K562 (cell line): ENCODE data around the gene BCKDHB. TPM values are rescaled to one million over a fixed set of nuclear protein-coding genes. Genes with fewer than 3 reads are reported as not detected.

Source experiments
- ATAC-seq: fragments of 200-7000 bp; cut with Tn5 transposase; 3 replicates; pipeline ENCODE4 v1.9.1; 2020; ENCODE audit warnings: moderate library complexity
- BruUV-seq: library from RNA; stranded (reverse); fragments of 400-500 nt; replicated peaks from 2 replicates; lab custom pipeline; 2021; lab: Mats Ljungman, UMichigan
- CTCF ChIA-PET: fragments of 300-600 bp; formaldehyde crosslinking; extraction: SDS; loops from one replicate; lab custom pipeline; 2021; ENCODE audit warnings: low intra/inter-chr PET ratio; lab: Yijun Ruan, JAX
- POLR2A ChIA-PET: fragments of 300-600, 350-650 bp; sonication (Branson Sonifier 250); formaldehyde crosslinking; extraction: SDS; loops from one replicate; lab custom pipeline; 2021; ENCODE audit warnings: antibody characterized with exemption, inconsistent platforms; lab: Yijun Ruan, JAX
- DNase-seq, 4 experiments: peaks; one replicate each; pipeline versions ENCODE4 v3.0.0 to v3.0.0-alpha.2; 2011 to 2018; ENCODE audit warnings: low spot score in 3 of 4, mixed read lengths in 3 of 4; ENCODE audit errors: extremely low read depth in 1 of 4
- FAIRE-seq: peaks from 2 replicates; lab custom pipeline; 2011; peaks lifted over from hg19 to GRCh38; lab: Jason Lieb, UNC
- H2AFZ ChIP-seq: 2 replicates; pipeline ENCODE4 v1.6.0; 2011; ENCODE audit warnings: low read depth, low read length, control low read depth, inconsistent platforms
- H3K27ac ChIP-seq: fragments of 200-600 bp; 3 replicates; pipeline ENCODE4 v1.8.0; 2011; ENCODE audit warnings: low read depth, mild to moderate bottlenecking, control low read depth, inconsistent platforms, low read length, moderate library complexity, mixed read lengths; ENCODE audit errors: extremely low read depth
- H3K27me3 ChIP-seq, 2 experiments: fragments of 300-600 bp in 1 of 2; 2 replicates in 1 of 2; 3 replicates in 1 of 2; pipeline versions ENCODE4 v1.6.0 to v1.8.0; 2011; ENCODE audit warnings: inconsistent platforms in 2 of 2, low read length in 2 of 2, mild to moderate bottlenecking in 1 of 2, mixed read lengths in 1 of 2, moderate library complexity in 1 of 2; ENCODE audit not compliant: control insufficient read depth in 2 of 2, insufficient read depth in 2 of 2
- H3K36me3 ChIP-seq: fragments of 300-600 bp; 3 replicates; pipeline ENCODE4 v1.8.0; 2011; ENCODE audit warnings: mild to moderate bottlenecking, low read length, inconsistent platforms; ENCODE audit not compliant: control insufficient read depth, insufficient read depth
- H3K4me1 ChIP-seq, 2 experiments: fragments of 200-600 bp in 1 of 2; replicated peaks in 1 of 2; 2 replicates in 1 of 2; 3 replicates in 1 of 2; pipeline versions ENCODE4 v1.5.1 to v1.8.0; 2011; ENCODE audit warnings: inconsistent platforms in 2 of 2, low read length in 2 of 2, mild to moderate bottlenecking in 1 of 2, mixed read lengths in 1 of 2, moderate library complexity in 1 of 2; ENCODE audit not compliant: control insufficient read depth in 2 of 2, insufficient read depth in 2 of 2
- H3K4me2 ChIP-seq: 2 replicates; pipeline ENCODE4 v1.6.1; 2011; ENCODE audit warnings: low read length, control low read depth, inconsistent platforms, mixed read lengths; ENCODE audit not compliant: insufficient read depth
- H3K4me3 ChIP-seq: fragments of 200-600 bp; sonication (generic), shearing (Covaris generic); 2 replicates; pipeline ENCODE4 v1.5.1; 2016; ENCODE audit warnings: control low read depth, inconsistent platforms
- H3K79me2 ChIP-seq: fragments of 200-600 bp; 3 replicates; pipeline ENCODE4 v1.8.0; 2011; ENCODE audit warnings: low read length, inconsistent platforms; ENCODE audit not compliant: control insufficient read depth, insufficient read depth
- H3K9ac ChIP-seq, 2 experiments: 2 replicates each; pipeline versions ENCODE4 v1.6.0 to v1.6.1; 2011; ENCODE audit warnings: low read depth in 2 of 2, low read length in 2 of 2, control low read depth in 1 of 2, inconsistent platforms in 1 of 2, mild to moderate bottlenecking in 1 of 2, mixed read lengths in 1 of 2; ENCODE audit not compliant: insufficient read depth in 1 of 2
- H3K9me1 ChIP-seq: one replicate; pipeline ENCODE4 v1.6.0; 2011; ENCODE audit warnings: inconsistent platforms, mild to moderate bottlenecking, low read length, moderate library complexity; ENCODE audit not compliant: control insufficient read depth, insufficient read depth
- H3K9me3 ChIP-seq: replicated peaks from 2 replicates; pipeline ENCODE4 v1.5.1; 2011; ENCODE audit warnings: low read depth, low read length, inconsistent platforms; ENCODE audit not compliant: control insufficient read depth, insufficient read depth
- H4K20me1 ChIP-seq: replicated peaks from 2 replicates; pipeline ENCODE4 v1.6.1; 2011; ENCODE audit warnings: low read length, inconsistent platforms, mixed read lengths; ENCODE audit not compliant: control insufficient read depth, insufficient read depth
- DNMT1 ChIP-seq: fragments of 450-650 bp; IDR thresholded peaks from 2 replicates; pipeline ENCODE4 v1.6.1; 2016; ENCODE audit warnings: antibody characterized with exemption, mild to moderate bottlenecking
- EWSR1 ChIP-seq: fragments of 450-650 bp; IDR thresholded peaks from 2 replicates; pipeline ENCODE4 v1.6.1; 2018; ENCODE audit warnings: borderline replicate concordance, mild to moderate bottlenecking, low read depth, moderate library complexity; ENCODE audit not compliant: partially characterized antibody
- KAT7 ChIP-seq: sonication (generic); formaldehyde crosslinking; IDR thresholded peaks from 2 replicates; pipeline ENCODE4 v1.8.0; 2022; ENCODE audit warnings: missing genetic modification reagents, mild to moderate bottlenecking, borderline replicate concordance
- KLF10 ChIP-seq: fragments of 250-450 bp; sonication (Bioruptor Pico); IDR thresholded peaks from 2 replicates; pipeline ENCODE4 v1.6.1; 2021; ENCODE audit warnings: matching md5 sums
- NR2C1 ChIP-seq, 2 experiments: fragments of 450-650 bp; IDR thresholded peaks; 2 replicates each; pipeline ENCODE4 v1.6.1; 2017; ENCODE audit warnings: mild to moderate bottlenecking in 2 of 2, antibody characterized with exemption in 1 of 2, inconsistent platforms in 1 of 2, missing compliant biosample characterization in 1 of 2, missing genetic modification characterization in 1 of 2
- PHF21A ChIP-seq: fragments of 450-650 bp; IDR thresholded peaks from 2 replicates; pipeline ENCODE4 v1.6.1; 2017; ENCODE audit warnings: low read depth, borderline replicate concordance
- POLR3A ChIP-seq: IDR thresholded peaks from 2 replicates; pipeline ENCODE4 v1.6.1; 2011; ENCODE audit warnings: borderline replicate concordance, mild to moderate bottlenecking, moderate library complexity; ENCODE audit not compliant: insufficient read length, insufficient read depth; ENCODE audit errors: extremely low read depth
- POU5F1 ChIP-seq: fragments of 150-350 bp; IDR thresholded peaks from 2 replicates; pipeline ENCODE4 v1.6.1; 2014; ENCODE audit warnings: borderline replicate concordance, low read length, low read depth, mild to moderate bottlenecking; ENCODE audit not compliant: partially characterized antibody
- RCOR1 ChIP-seq, 2 experiments: IDR thresholded peaks; 2 replicates each; pipeline ENCODE4 v1.6.1; 2012; ENCODE audit warnings: low read depth in 2 of 2, low read length in 2 of 2, borderline replicate concordance in 1 of 2, improper control_type of control experiment in 1 of 2
- SIRT6 ChIP-seq: IDR thresholded peaks from one replicate; pipeline ENCODE4 v1.6.1; 2012; ENCODE audit warnings: low read depth, mild to moderate bottlenecking, control low read depth, inconsistent platforms, low read length, moderate library complexity
- SRSF3 ChIP-seq: fragments of 200-400 bp; formaldehyde crosslinking; IDR thresholded peaks from 2 replicates; pipeline ENCODE4 v1.6.1; 2016; ENCODE audit warnings: mild to moderate bottlenecking, low read length, moderate library complexity; ENCODE audit not compliant: insufficient read depth
- XRCC4 ChIP-seq: IDR thresholded peaks from one replicate; pipeline ENCODE4 v1.6.1; 2011; ENCODE audit not compliant: insufficient read depth, insufficient read length; ENCODE audit errors: extremely low read depth
- ZFP1 ChIP-seq: fragments of 450-650 bp; formaldehyde crosslinking; IDR thresholded peaks from 2 replicates; pipeline ENCODE4 v1.4.0; 2020; ENCODE audit warnings: mild to moderate bottlenecking, mixed read lengths
- ZNF140 ChIP-seq: fragments of 250-450 bp; sonication (Bioruptor Pico); IDR thresholded peaks from 2 replicates; pipeline ENCODE4 v1.8.0; 2021; ENCODE audit warnings: moderate library complexity, mild to moderate bottlenecking, inconsistent platforms
- ZNF263 ChIP-seq: sonication (generic); formaldehyde crosslinking; IDR thresholded peaks from 2 replicates; pipeline ENCODE4 v1.8.0; 2022; ENCODE audit warnings: mild to moderate bottlenecking, missing genetic modification reagents, borderline replicate concordance
- WGBS: fragments of 100-300 bp; shearing (Covaris generic); methylation state at CpG from one replicate; pipeline ENCODE4 v1.1.6; 2016; ENCODE audit warnings: low coverage, mixed read lengths; ENCODE audit not compliant: insufficient coverage; ENCODE audit errors: missing lambda C conversion rate; 5-methylcytosine and 5-hydroxymethylcytosine counted together
- in situ Hi-C: fragments of 300-500 bp; cut with MboI; formaldehyde crosslinking; loops from 4 replicates; pipeline ENCODE4 v1.15.0; 2018; ENCODE audit warnings: inconsistent platforms, mixed read lengths
- intact Hi-C: fragments of 100-400 bp; cut with micrococcal nuclease; formaldehyde crosslinking; loops from 2 replicates; pipeline ENCODE4 v1.14.2; 2022
- polyA plus RNA-seq, 8 experiments: library from polyadenylated mRNA; depleted of rRNA in 4 of 8; stranded (reverse) in 5 of 8; unstranded in 3 of 8; fragments of >200 nt; fragmentation: Nextera tagmentation in 2 of 8; fragmentation: Illumina TruSeq in 1 of 8; extraction: Ambion mirVana in 2 of 8; extraction: Trizol in 1 of 8; gene quantifications; 2 replicates each; pipeline versions ENCODE4 v1.2.1 to v1.2.3, GENCODE V29; 2011 to 2014; ENCODE audit warnings: inconsistent platforms in 1 of 8, missing spikeins in 1 of 8
- total RNA-seq, 7 experiments: library from RNA; depleted of rRNA in 6 of 7; stranded (reverse); fragments of >200 nt in 6 of 7; fragmentation: Illumina TruSeq in 2 of 7; extraction: Trizol in 2 of 7; gene quantifications; 2 replicates each; pipeline versions ENCODE4 v1.2.1 to v1.2.3, GENCODE V29; 2011 to 2021; ENCODE audit warnings: low replicate concordance in 1 of 7
- TF ChIP-seq, protein P1 (sequence below): IDR thresholded peaks from 2 replicates; pipeline ENCODE4 v1.6.1; 2014; ENCODE audit warnings: antibody characterized with exemption
- TF ChIP-seq, protein P2 (sequence below), 2 experiments: fragments of 450-650 bp in 1 of 2; sonication (generic) in 1 of 2; formaldehyde crosslinking in 1 of 2; IDR thresholded peaks in 1 of 2; conservative IDR thresholded peaks in 1 of 2; 2 replicates each; pipeline versions ENCODE4 v1.6.1 to v1.8.1; 2016 to 2023; ENCODE audit warnings: mild to moderate bottlenecking in 2 of 2, moderate library complexity in 2 of 2, inconsistent platforms in 1 of 2, missing genetic modification reagents in 1 of 2
- TF ChIP-seq, protein P3 (sequence below): fragments of 450-650 bp; IDR thresholded peaks from 2 replicates; pipeline ENCODE4 v1.6.1; 2016; ENCODE audit warnings: mild to moderate bottlenecking

BCKDHB gene
- total and polyA plus RNA-seq, 9 of the 15 experiments (the other 6 are each of a cell fraction or from before 2014, with no cell fraction given) = 4.1 to 23.7 (median 7.5) TPM

DNA sequence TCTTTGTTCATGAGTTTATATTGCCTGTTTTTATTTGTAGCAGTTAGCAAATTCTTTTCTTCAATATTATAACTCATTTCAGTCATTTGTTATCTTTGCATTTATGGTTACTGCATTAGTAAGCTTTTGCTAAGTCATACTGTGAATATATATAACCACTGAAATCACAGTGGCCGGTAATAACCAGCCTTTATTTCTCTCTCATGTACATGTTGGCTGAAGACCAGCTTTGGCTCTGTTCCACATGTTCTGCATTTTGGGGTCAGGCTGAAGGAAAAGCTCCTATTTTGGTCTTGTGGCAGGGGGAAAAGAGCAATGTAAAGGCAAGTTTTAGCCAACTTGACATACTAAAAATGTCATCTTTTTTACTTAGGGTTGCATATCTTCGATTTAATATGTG lies 276.3 kb downstream of the BCKDHB start:
- POLR2A ChIA-PET = no interaction called here

More for the DNA sequence above, 276.3 kb downstream of the BCKDHB start:
- no peaks in the 10 kb centered on the region for H3K36me3 ChIP-seq
- H3K4me2 ChIP-seq = no peak overlapping the region
- H3K79me2 ChIP-seq = no peaks in the 10 kb centered on the region
- no peak overlapping the region for H3K9ac ChIP-seq
- TF ChIP-seq KLF10 = no peak
- TF ChIP-seq SIRT6 = no peak
- TF ChIP-seq POU5F1 = no peak
- TF ChIP-seq ZNF263 (CRISPR knock-in tag) = no peak
- no peak for TF ChIP-seq SRSF3
- TF ChIP-seq PHF21A = no peak
- no peak for TF ChIP-seq DNMT1
- TF ChIP-seq, protein P1, sequence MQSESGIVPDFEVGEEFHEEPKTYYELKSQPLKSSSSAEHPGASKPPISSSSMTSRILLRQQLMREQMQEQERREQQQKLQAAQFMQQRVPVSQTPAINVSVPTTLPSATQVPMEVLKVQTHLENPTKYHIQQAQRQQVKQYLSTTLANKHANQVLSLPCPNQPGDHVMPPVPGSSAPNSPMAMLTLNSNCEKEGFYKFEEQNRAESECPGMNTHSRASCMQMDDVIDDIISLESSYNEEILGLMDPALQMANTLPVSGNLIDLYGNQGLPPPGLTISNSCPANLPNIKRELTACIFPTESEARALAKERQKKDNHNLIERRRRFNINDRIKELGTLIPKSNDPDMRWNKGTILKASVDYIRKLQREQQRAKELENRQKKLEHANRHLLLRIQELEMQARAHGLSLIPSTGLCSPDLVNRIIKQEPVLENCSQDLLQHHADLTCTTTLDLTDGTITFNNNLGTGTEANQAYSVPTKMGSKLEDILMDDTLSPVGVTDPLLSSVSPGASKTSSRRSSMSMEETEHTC = no peak
- no peak for TF ChIP-seq RCOR1 (IDR thresholded peaks at IDR 0.05; ENCODE audit: borderline replicate concordance in 1 of 2, low read depth in 2 of 2, low read length in 2 of 2)
- TF ChIP-seq KAT7 (CRISPR knock-in tag) = no peak
- TF ChIP-seq NR2C1 (IDR thresholded peaks at IDR 0.05) = no peak
- no peak for TF ChIP-seq NR2C1 (tag; IDR thresholded peaks at IDR 0.05)
- no peak for TF ChIP-seq XRCC4
- TF ChIP-seq, protein P2, sequence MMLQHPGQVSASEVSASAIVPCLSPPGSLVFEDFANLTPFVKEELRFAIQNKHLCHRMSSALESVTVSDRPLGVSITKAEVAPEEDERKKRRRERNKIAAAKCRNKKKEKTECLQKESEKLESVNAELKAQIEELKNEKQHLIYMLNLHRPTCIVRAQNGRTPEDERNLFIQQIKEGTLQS (IDR thresholded peaks at IDR 0.05) = no peak
- TF ChIP-seq, protein P2 (CRISPR knock-in tag; conservative IDR thresholded peaks at IDR 0.05) = no peak
- TF ChIP-seq ZNF140 (CRISPR knock-in tag) = no peak
- no peak for TF ChIP-seq POLR3A
- TF ChIP-seq EWSR1 = no peak
- TF ChIP-seq ZFP1 = no peak
- TF ChIP-seq, protein P3, sequence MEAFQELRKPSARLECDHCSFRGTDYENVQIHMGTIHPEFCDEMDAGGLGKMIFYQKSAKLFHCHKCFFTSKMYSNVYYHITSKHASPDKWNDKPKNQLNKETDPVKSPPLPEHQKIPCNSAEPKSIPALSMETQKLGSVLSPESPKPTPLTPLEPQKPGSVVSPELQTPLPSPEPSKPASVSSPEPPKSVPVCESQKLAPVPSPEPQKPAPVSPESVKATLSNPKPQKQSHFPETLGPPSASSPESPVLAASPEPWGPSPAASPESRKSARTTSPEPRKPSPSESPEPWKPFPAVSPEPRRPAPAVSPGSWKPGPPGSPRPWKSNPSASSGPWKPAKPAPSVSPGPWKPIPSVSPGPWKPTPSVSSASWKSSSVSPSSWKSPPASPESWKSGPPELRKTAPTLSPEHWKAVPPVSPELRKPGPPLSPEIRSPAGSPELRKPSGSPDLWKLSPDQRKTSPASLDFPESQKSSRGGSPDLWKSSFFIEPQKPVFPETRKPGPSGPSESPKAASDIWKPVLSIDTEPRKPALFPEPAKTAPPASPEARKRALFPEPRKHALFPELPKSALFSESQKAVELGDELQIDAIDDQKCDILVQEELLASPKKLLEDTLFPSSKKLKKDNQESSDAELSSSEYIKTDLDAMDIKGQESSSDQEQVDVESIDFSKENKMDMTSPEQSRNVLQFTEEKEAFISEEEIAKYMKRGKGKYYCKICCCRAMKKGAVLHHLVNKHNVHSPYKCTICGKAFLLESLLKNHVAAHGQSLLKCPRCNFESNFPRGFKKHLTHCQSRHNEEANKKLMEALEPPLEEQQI = no peak
- DNase-seq (no peak), FAIRE-seq (no peak), ATAC-seq (no peak)
- BruUV-seq = no TSS peak
- no peaks in the 10 kb centered on the region for H3K9me1 ChIP-seq
- 10% methylated on average over 2 of the region's 2 CpGs for WGBS
- no peak overlapping the region for H3K27ac ChIP-seq
- no peaks in the 10 kb centered on the region for H3K9me3 ChIP-seq
- H2AFZ ChIP-seq = no peak overlapping the region
- H3K27me3 ChIP-seq = no peaks in the 10 kb centered on the region
- no peaks in the 10 kb centered on the region for H3K4me1 ChIP-seq
- intact Hi-C loops = no loop called here
- in situ Hi-C loops = no loop called here
- H3K4me3 ChIP-seq = no peak overlapping the region
- CTCF ChIA-PET = no interaction called here
- H4K20me1 ChIP-seq = no peaks in the 10 kb centered on the region
